Muscle layer of colon (tissue), 2 donors: ENCODE measurements around the gene B3GAT1.
"Not testable (repeated sequence)": the region's sequence is repeated elsewhere in the genome, so short reads cannot be mapped to it uniquely, and the experiment has no call there.

Source experiments
- H3K27ac ChIP-seq: one replicate; pipeline ENCODE4 v1.7.0; 2013; ENCODE audit warnings: low read depth, mild to moderate bottlenecking, low read length, moderate library complexity
- H3K27me3 ChIP-seq, 2 donors: one replicate each; pipeline ENCODE4 v1.7.0; 2013; ENCODE audit warnings: low read length in 2 of 2, mild to moderate bottlenecking in 2 of 2; ENCODE audit not compliant: insufficient read depth in 2 of 2, control insufficient read depth in 1 of 2
- H3K36me3 ChIP-seq: one replicate; pipeline ENCODE4 v1.7.0; 2013; ENCODE audit warnings: mild to moderate bottlenecking, low read length; ENCODE audit not compliant: insufficient read depth
- H3K4me1 ChIP-seq: one replicate; pipeline ENCODE4 v1.7.0; 2013; ENCODE audit warnings: mild to moderate bottlenecking, low read length; ENCODE audit not compliant: insufficient read depth
- H3K4me3 ChIP-seq, 2 donors: one replicate each; pipeline ENCODE4 v1.7.0; 2013; ENCODE audit warnings: low read length in 2 of 2, low read depth in 1 of 2, mild to moderate bottlenecking in 1 of 2, moderate library complexity in 1 of 2
- H3K9ac ChIP-seq: one replicate; pipeline ENCODE4 v1.7.0; 2013; ENCODE audit warnings: low read length
- H3K9me3 ChIP-seq: one replicate; pipeline ENCODE4 v1.7.0; 2013; ENCODE audit warnings: mild to moderate bottlenecking, low read length
- donor health status: abdominal sarcoma.
- donor health status: Adenocarcinoma of cecum.

B3GAT1 gene

DNA sequence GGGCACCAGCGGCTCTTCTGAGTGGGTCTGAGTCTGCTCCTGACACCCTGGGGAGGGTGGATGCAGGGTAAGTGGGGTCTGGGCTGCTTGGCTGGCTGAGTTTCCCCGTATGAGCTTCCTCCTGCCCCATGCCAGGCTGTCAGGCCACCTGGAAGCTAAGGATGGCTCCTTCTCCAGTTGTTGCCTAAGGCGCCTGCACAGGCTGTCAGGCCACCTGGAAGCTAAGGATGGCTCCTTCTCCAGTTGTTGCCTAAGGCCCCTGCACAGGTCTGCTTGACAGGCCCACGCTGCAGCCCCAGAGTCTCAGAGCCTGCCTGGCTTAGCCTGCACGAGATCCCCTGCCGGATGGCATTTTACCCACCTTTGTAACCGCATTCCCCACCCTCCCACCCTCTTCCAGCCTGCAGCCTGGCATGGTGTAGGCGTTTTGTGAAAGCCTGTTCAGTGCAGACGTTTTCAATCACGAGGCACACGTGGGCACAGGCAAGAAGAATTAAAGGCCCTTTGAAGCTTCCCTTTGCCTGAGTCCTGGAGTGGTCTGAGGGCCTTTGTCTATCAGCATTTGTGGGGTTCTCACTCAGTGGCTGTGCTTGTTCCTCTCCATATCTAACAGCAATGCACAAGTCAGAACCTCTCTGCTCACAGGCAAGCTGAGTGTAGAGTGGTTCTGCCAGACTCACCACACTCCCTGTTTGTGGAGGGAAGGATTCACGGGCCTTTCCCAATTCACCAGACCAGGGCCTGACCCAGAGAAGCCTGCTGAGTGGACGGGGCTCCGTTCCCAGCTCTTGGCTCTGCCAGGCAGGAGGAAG, 40.2 kb upstream of the B3GAT1 start:
- Histone ChIP-seq H3K27ac (no peak overlapping the region), H3K4me1 (no peaks in the 10 kb centered on the region), H3K36me3 (no peaks in the 10 kb centered on the region), H3K9ac (no peak overlapping the region), H3K4me3 (no peak overlapping the region), H3K27me3 (no peaks in the 10 kb centered on the region), H3K9me3 (no peaks in the 10 kb centered on the region)

DNA sequence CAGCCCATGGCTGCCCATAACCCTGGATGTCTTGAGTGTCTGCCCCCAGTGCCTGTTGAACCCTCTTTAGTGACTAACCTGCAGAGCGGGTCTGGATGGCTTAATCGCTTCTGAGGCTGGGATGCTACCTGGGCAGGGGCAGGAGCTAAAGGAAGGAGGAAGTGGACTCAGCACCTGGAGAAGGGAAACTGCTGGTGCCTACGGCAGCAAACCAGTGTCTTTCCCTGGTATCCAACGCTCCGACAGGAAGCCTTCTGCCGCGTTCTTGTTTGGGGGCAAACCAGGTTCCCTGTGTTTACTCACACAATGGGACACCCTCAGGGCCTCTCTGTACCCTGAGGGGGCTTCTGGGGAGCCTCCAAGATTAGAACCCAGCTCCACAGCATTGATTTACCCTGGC, 38.1 kb upstream of the B3GAT1 start:
- Histone ChIP-seq H3K9ac (no peak overlapping the region), H3K27ac (no peak overlapping the region), H3K9me3 (no peaks in the 10 kb centered on the region), H3K4me3 (no peak overlapping the region), H3K36me3 (no peaks in the 10 kb centered on the region), H3K4me1 (no peaks in the 10 kb centered on the region), H3K27me3 (no peaks in the 10 kb centered on the region)

DNA sequence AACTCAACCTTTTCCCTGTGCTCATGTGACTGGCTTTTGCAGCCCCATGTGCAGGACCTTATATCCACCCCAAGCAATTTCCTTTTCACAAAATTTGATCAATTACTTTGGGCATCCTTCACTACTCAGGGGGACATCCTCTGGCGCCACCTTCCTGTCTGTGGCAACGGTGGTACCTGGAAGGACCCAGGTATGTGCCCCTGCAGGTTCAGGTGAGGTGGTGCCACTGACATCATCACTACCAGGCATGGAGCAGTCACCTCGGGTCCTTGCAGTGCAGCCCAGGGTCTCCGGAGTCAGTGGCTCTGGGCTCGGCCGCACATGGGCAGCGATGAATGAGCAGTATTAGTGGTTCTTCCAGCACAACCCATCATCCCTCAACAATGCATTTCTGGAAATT, 37.7 kb upstream of the B3GAT1 start:
- Histone ChIP-seq H3K27ac (no peak overlapping the region), H3K4me3 (no peak overlapping the region), H3K27me3 (no peaks in the 10 kb centered on the region), H3K36me3 (no peaks in the 10 kb centered on the region), H3K9me3 (no peaks in the 10 kb centered on the region), H3K4me1 (no peaks in the 10 kb centered on the region), H3K9ac (no peak overlapping the region)

DNA sequence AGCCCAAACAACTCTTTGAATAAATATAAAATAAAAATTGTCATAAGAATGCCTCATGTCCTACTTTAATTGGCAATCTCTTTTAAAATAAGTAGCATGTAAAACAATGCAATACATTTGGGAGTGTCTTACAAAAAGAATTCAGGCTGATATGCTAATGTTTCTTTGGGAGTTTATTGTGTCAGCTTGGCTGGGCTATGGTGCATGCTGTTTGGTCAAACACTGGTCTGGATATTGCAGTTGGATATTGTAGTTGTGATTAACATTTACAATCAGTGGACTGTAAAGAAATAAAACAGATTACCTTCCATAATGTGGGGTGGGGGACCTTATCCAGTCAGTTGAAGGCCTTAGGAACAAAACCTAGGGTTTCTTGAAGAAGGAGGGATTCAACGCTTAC, 37.0 kb upstream of the B3GAT1 start:
- Histone ChIP-seq H3K4me1 (no peaks in the 10 kb centered on the region), H3K36me3 (no peaks in the 10 kb centered on the region), H3K27me3 (no peaks in the 10 kb centered on the region), H3K9ac (no peak overlapping the region), H3K27ac (no peak overlapping the region), H3K4me3 (no peak overlapping the region), H3K9me3 (no peaks in the 10 kb centered on the region)

DNA sequence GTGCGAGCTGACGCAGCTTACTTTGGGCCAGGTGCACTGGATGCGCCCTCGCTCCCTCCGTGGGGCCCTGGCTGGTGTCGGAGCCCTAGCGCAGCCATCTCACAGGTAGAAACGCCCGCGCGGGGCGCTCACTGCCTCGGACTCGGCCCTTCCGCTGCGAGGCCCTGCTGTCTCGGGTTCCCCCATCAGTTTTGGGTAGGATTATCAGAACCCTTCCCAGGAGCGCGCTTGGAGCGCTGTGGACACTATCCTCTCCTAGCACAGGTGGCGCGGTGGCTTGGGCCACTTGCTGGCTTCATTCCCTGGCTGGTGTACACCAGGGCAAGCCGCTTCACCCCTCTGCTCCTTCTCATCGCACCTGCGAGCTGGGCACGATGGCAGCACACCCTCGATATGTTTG, 35.7 kb upstream of the B3GAT1 start:
- H3K9me3 ChIP-seq, result no peaks in the 10 kb centered on the region
- H3K4me3 ChIP-seq, result no peak overlapping the region
- no peaks in the 10 kb centered on the region for H3K4me1 ChIP-seq
- no peak overlapping the region for H3K27ac ChIP-seq
- no peaks in the 10 kb centered on the region for H3K36me3 ChIP-seq
- H3K27me3 ChIP-seq, result no peaks in the 10 kb centered on the region
- H3K9ac ChIP-seq, result no peak overlapping the region

DNA sequence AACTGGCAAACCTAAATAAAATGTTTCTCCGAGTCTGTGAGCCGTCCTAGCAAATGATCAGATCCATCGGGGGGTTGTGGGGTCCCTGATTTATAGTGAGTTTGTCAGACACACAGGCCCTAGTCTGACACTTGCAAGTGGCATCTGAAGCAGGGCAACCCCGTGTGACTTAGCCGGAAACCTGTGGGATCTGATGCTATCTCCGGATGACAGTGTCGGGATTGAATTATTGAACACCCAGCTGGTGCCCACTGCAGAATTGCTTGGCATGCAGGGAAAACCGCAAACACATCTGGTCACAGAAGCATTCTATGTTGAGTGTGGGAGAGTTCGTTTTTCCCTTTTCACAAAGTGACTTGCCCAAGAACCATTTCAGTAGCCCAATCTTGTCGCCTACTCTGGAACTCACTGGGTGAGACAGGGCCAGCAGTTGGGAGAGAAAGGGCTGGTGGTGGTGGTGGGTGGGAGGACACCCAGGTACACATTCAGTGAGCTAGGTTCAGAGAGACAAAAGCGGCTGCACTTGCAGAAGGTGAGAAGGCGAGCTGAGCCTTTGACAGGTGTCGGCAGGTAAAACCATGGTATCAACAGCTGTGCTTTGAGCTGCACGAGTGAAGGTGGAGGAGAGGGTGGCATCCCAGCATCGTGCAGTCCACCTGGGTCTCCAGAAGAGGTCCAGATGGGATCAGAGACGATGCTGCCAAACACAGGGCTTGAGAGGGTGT, 33.7 kb upstream of the B3GAT1 start:
- Histone ChIP-seq H3K9ac (no peak overlapping the region), H3K27ac (no peak overlapping the region), H3K36me3 (no peaks in the 10 kb centered on the region), H3K9me3 (no peaks in the 10 kb centered on the region), H3K4me1 (no peaks in the 10 kb centered on the region), H3K27me3 (no peaks in the 10 kb centered on the region), H3K4me3 (no peak overlapping the region)

DNA sequence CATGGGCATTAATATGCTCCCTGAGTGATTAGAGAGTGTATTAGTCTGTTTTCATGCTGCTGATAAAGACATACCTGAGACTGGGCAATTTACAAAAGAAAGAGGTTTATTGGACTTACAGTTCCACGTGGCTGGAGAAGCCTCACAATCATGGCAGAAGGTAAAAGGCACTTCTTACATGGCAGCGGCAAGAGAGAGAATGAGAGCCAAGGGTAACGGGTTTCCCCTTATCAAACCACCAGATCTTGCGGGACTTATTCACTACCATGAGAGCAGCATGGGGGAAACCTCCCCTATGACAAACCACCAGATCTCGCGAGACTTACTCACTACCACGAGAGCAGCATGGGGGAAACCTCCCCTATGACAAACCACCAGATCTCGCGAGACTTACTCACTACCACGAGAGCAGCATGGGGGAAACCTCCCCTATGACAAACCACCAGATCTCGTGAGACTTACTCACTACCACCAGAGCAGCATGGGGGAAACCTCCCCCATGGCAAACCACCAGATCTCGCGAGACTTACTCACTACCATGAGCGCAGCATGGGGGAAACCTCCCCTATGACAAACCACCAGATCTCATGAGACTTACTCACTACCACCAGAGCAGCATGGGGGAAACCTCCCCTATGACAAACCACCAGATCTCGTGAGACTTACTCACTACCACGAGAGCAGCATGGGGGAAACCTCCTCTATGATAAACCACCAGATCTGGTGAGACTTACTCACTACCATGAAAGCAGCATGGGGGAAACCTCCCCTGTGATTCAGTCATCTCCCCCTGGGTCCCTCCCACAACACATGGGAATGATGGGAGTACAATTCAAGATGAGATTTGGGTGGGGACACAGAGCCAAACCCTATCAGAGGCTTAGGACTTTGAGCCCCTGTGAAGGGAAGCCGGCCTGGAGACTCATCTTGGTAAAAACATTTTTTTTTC, 32.4 kb upstream of the B3GAT1 start:
- H3K4me3 ChIP-seq, H3K9me3 ChIP-seq, H3K9ac ChIP-seq, H3K27me3 ChIP-seq, H3K27ac ChIP-seq, H3K36me3 ChIP-seq, H3K4me1 ChIP-seq: not testable (repeated sequence)

DNA sequence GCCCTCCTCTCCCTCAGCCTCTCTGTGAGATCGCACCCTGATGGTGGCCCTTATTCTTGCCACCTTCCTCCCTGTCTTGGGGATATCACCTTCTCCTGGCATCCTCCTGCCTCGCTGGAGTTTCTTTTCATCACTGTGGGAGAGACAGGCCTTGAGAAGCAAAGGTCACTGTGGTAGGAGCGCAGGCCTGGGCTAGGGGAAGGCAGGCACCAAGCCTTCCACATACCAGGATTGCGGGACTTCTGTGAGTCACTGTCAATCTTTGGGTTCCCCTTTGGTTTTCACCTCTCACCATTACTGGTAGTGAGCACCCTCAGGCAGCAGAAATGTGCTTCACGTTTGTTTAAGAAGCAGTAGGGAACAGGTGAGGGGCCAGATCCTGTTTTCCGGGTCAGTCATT, 31.2 kb upstream of the B3GAT1 start:
- Histone ChIP-seq H3K27ac (no peak overlapping the region), H3K36me3 (no peaks in the 10 kb centered on the region), H3K4me3 (no peak overlapping the region), H3K4me1 (no peaks in the 10 kb centered on the region), H3K9ac (no peak overlapping the region), H3K9me3 (no peaks in the 10 kb centered on the region), H3K27me3 (no peaks in the 10 kb centered on the region)

DNA sequence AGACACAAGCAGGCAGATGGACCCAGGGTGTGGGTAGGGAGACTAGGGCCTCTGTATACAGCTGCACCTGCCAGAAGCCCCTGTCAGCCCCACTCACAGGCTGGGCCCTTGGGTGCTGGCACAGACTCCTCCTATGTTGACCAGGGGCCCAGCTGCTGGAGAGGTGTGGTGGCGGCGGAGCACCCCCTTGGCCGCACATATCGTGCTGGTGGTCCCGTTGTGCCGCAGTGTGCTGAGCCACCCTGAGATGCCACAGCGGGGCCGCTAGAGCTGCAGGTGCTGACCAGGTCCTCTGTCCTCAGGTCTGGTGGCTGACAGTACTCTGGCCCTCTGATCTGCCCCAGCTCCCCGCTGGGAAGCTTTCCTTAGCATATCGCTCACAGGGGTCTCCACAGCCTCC, 30.2 kb upstream of the B3GAT1 start:
- Histone ChIP-seq H3K9ac (no peak overlapping the region), H3K9me3 (no peaks in the 10 kb centered on the region), H3K27me3 (no peaks in the 10 kb centered on the region), H3K4me3 (no peak overlapping the region), H3K36me3 (no peaks in the 10 kb centered on the region), H3K4me1 (no peaks in the 10 kb centered on the region), H3K27ac (no peak overlapping the region)

DNA sequence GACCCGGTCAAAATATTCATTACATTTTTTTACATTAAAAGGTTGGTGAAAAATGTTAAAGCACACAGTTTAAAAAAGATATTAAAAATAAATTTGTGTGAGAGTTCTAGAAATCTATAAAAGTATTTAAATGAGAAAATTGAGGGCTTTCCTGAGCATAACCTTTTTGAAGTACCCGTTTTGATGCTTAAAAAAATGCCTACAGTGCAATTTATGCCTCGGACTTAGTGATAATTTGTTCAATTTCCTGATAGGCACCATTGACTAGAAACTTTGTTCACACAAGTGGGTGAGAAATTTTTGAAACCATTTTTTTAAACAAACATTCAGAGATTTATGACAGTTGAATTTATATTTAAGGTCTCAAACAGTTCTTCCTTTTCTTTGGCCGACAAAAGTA, 29.7 kb upstream of the B3GAT1 start:
- Histone ChIP-seq H3K27me3 (no peaks in the 10 kb centered on the region), H3K9ac (no peak overlapping the region), H3K9me3 (no peaks in the 10 kb centered on the region), H3K36me3 (no peaks in the 10 kb centered on the region), H3K4me1 (no peaks in the 10 kb centered on the region), H3K4me3 (no peak overlapping the region), H3K27ac (no peak overlapping the region)

DNA sequence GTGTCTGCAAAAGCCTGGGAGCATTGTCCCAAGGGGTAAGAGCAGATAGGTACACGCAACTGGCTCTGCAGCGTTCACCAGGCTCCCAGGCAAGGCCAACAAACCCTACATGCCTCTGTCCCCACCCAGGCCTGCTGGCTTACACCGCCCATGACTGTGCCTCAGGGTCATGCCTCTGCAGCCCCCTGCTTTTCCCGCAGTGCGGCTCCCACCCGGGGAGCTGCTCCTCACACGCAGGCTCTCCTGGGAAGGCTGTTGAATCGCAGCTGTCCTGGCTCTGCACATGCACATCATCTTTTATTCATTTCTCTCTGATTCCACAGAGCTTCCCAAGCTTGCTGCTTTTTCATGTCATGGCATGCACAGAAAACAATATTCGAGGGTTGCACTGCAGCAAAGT, 29.2 kb upstream of the B3GAT1 start:
- Histone ChIP-seq H3K27me3 (no peaks in the 10 kb centered on the region), H3K9ac (no peak overlapping the region), H3K36me3 (no peaks in the 10 kb centered on the region), H3K4me1 (no peaks in the 10 kb centered on the region), H3K9me3 (no peaks in the 10 kb centered on the region), H3K27ac (no peak overlapping the region), H3K4me3 (no peak overlapping the region)
